Osteocyte (in vitro differentiated cells): ENCODE results near the gene CYP2C19. TPM values are rescaled to one million over a fixed set of nuclear protein-coding genes. Genes with fewer than 3 reads are reported as not detected.

Experiments
- DNase-seq: peaks from one replicate; pipeline ENCODE4 v3.0.0; 2021; ENCODE audit warnings: mixed read lengths; ENCODE audit not compliant: unreplicated experiment; ENCODE audit errors: extremely low spot score
- H3K27ac Mint-ChIP-seq: one replicate; pipeline ENCODE4 v1.8.0; 2021; ENCODE audit warnings: mild to moderate bottlenecking, mixed read lengths; ENCODE audit not compliant: unreplicated experiment
- H3K27me3 Mint-ChIP-seq: one replicate; pipeline ENCODE4 v1.8.0; 2021; ENCODE audit warnings: mixed read lengths; ENCODE audit not compliant: unreplicated experiment
- H3K36me3 Mint-ChIP-seq: one replicate; pipeline ENCODE4 v1.8.0; 2021; ENCODE audit warnings: mixed read lengths; ENCODE audit not compliant: unreplicated experiment
- H3K4me1 Mint-ChIP-seq: one replicate; pipeline ENCODE4 v1.8.0; 2021; ENCODE audit warnings: mixed read lengths; ENCODE audit not compliant: unreplicated experiment
- H3K4me3 Mint-ChIP-seq: one replicate; pipeline ENCODE4 v1.8.0; 2021; ENCODE audit warnings: mild to moderate bottlenecking, moderate library complexity, mixed read lengths; ENCODE audit not compliant: unreplicated experiment
- H3K9me3 Mint-ChIP-seq: one replicate; pipeline ENCODE4 v1.8.0; 2021; ENCODE audit warnings: mixed read lengths; ENCODE audit not compliant: unreplicated experiment
- long read RNA-seq: library from polyadenylated mRNA; unstranded; transcript quantifications from one replicate; pipeline ENCODE4 v2.0.0, GENCODE V29; 2021
- total RNA-seq: library from RNA; stranded (reverse); gene quantifications from 2 replicates; pipeline ENCODE4 v1.2.1, GENCODE V29; 2021
- TF ChIP-seq, protein P1 (sequence below): fragments of 200-600 bp; sonication (generic); IDR thresholded peaks from 2 replicates; pipeline ENCODE4 v1.5.0; 2021; ENCODE audit warnings: antibody characterized with exemption, mild to moderate bottlenecking, moderate library complexity

Gene CYP2C19
- not detected in 2 replicates for total RNA-seq
- long read RNA-seq, result 0 reads

GRCh38 chr10:94762393-94762792, at the start of gene CYP2C19:
TSS of gene CYP2C19 (plus strand) at chr10:94762681. CDS start at chr10:94762706, 25 bp downstream.
- Mint-ChIP-seq H3K4me3 (no peak within 1 kb of the TSS), H3K4me1 (no peaks in the 10 kb centered on the region), H3K27me3 (no peaks in the 10 kb centered on the region), H3K27ac (no peak within 1 kb of the TSS), H3K36me3 (no peaks in the 10 kb centered on the region), H3K9me3 (no peaks in the 10 kb centered on the region)
- DNase-seq, result no peak
- TF ChIP-seq, protein P1, sequence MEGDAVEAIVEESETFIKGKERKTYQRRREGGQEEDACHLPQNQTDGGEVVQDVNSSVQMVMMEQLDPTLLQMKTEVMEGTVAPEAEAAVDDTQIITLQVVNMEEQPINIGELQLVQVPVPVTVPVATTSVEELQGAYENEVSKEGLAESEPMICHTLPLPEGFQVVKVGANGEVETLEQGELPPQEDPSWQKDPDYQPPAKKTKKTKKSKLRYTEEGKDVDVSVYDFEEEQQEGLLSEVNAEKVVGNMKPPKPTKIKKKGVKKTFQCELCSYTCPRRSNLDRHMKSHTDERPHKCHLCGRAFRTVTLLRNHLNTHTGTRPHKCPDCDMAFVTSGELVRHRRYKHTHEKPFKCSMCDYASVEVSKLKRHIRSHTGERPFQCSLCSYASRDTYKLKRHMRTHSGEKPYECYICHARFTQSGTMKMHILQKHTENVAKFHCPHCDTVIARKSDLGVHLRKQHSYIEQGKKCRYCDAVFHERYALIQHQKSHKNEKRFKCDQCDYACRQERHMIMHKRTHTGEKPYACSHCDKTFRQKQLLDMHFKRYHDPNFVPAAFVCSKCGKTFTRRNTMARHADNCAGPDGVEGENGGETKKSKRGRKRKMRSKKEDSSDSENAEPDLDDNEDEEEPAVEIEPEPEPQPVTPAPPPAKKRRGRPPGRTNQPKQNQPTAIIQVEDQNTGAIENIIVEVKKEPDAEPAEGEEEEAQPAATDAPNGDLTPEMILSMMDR, result no peak

DNA sequence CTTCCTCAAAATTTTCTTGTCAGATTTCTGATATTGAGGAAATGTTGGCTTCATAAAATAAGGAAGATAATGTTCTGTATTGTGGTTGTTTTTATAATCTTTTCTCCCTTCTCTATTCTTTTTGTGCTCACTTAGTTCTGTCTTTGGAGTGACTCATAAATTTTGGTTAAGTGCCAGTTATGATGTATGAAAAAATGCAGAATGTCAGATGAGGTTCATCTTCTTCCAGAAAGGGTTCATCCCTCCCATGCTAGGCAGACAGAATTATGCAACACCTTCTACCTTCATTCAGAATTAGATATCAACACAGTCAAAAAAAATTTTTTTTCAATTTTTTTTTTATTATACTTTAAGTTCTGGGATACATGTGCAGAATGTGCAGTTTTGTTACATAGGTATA, 36.6 kb upstream of the CYP2C19 start:
- Mint-ChIP-seq H3K27me3 (peaks cover 8% of the 10 kb centered on the region), H3K36me3 (no peaks in the 10 kb centered on the region), H3K4me1 (no peaks in the 10 kb centered on the region), H3K9me3 (no peaks in the 10 kb centered on the region), H3K4me3 (no peak overlapping the region), H3K27ac (no peak overlapping the region)
- TF ChIP-seq, protein P1, result no peak
- no peak for DNase-seq

GRCh38 chr10:94735197-94735596, 27.3 kb upstream of the CYP2C19 start:
- no peak overlapping the region for H3K27ac Mint-ChIP-seq
- no peak for DNase-seq
- peaks cover 9% of the 10 kb centered on the region for H3K9me3 Mint-ChIP-seq
- H3K27me3 Mint-ChIP-seq, result peaks cover 2% of the 10 kb centered on the region
- TF ChIP-seq, protein P1, result no peak
- no peaks in the 10 kb centered on the region for H3K36me3 Mint-ChIP-seq
- H3K4me3 Mint-ChIP-seq, result no peak overlapping the region
- H3K4me1 Mint-ChIP-seq, result no peaks in the 10 kb centered on the region

- Mint-ChIP-seq H3K36me3 (no peaks in the 10 kb centered on the region), H3K27ac (no peak overlapping the region), H3K4me3 (no peak overlapping the region), H3K9me3 (peaks cover 26% of the 10 kb centered on the region), H3K4me1 (no peaks in the 10 kb centered on the region), H3K27me3 (no peaks in the 10 kb centered on the region)
- TF ChIP-seq, protein P1, result no peak
- no peak for DNase-seq
These were observed 23.9 kb upstream of the CYP2C19 start for GRCh38 chr10:94738588-94738987.

DNA sequence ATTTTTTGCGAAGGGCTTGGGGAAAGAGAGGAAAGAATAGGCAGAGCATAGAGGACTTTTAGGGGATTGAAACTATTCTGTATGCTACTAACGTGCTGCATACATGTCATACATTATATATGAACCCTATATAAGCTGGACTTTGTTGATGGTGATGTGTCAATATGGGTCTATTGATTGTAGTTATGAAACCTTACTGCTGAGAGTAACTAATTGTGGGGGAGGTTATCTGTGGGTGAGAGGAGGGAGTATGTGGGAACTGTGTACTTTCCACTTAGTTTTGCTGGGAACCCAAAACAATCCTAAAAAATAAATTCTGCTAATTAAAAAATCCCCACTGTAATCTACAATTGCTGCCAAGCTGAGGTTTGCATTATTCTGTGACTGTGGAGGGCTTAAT, 15.3 kb upstream of the CYP2C19 start:
- no peak overlapping the region for H3K4me3 Mint-ChIP-seq
- TF ChIP-seq, protein P1, result no peak
- no peaks in the 10 kb centered on the region for H3K36me3 Mint-ChIP-seq
- no peaks in the 10 kb centered on the region for H3K4me1 Mint-ChIP-seq
- no peak overlapping the region for H3K27ac Mint-ChIP-seq
- H3K9me3 Mint-ChIP-seq, result peaks cover 19% of the 10 kb centered on the region
- no peaks in the 10 kb centered on the region for H3K27me3 Mint-ChIP-seq
- DNase-seq, result no peak
